ENCODE measurements around the gene RASGRP2.

The RASGRP2 gene

GRCh38 chr11:64723117-64723906, 20.6 kb downstream of the RASGRP2 start, which contains the start of gene NRXN2:
Gene NRXN2 (minus strand): TSS chr11:64723197. CDS start chr11:64713699, 9,498 bp downstream.
- H3K27ac ChIP-seq = peak within 1 kb of the TSS; percentile 23; the same call in 1 of the 2 replicates
- TF ChIP-seq CTCF (conservative IDR thresholded peaks at IDR 0.05) = peak; percentile 99
- no peak for TF ChIP-seq ZFX (IDR thresholded peaks at IDR 0.05)

- TF ChIP-seq CTCF (conservative IDR thresholded peaks at IDR 0.05) (no peak), ZFX (IDR thresholded peaks at IDR 0.05) (no peak)
Observed at GRCh38 chr11:64722141-64723065, 21.5 kb downstream of the RASGRP2 start.

GRCh38 chr11:64721359-64721699, 22.6 kb downstream of the RASGRP2 start:
- no peak overlapping the region for H3K27ac ChIP-seq
- no peak for TF ChIP-seq CTCF (conservative IDR thresholded peaks at IDR 0.05)
- TF ChIP-seq ZFX (IDR thresholded peaks at IDR 0.05) = no peak

More at GRCh38 chr11:64722141-64723065, 21.5 kb downstream of the RASGRP2 start:
- H3K27ac ChIP-seq = no peak overlapping the region

GRCh38 chr11:64720640-64721358, 23.1 kb downstream of the RASGRP2 start:
- TF ChIP-seq ZFX (IDR thresholded peaks at IDR 0.05) = no peak
- no peak for TF ChIP-seq CTCF (conservative IDR thresholded peaks at IDR 0.05)
- no peak overlapping the region for H3K27ac ChIP-seq

GRCh38 chr11:64720167-64720566, 23.8 kb downstream of the RASGRP2 start:
- no peak overlapping the region for H3K27ac ChIP-seq
- no peak for TF ChIP-seq CTCF (conservative IDR thresholded peaks at IDR 0.05)
- TF ChIP-seq ZFX (IDR thresholded peaks at IDR 0.05) = no peak

- TF ChIP-seq ZFX (IDR thresholded peaks at IDR 0.05) = no peak
- H3K27ac ChIP-seq = no peak overlapping the region
Observed at GRCh38 chr11:64719406-64719805, 24.5 kb downstream of the RASGRP2 start.

GRCh38 chr11:64718780-64719124, 25.2 kb downstream of the RASGRP2 start:
- H3K27ac ChIP-seq = no peak overlapping the region
- no peak for TF ChIP-seq CTCF (conservative IDR thresholded peaks at IDR 0.05)
- TF ChIP-seq ZFX (IDR thresholded peaks at IDR 0.05) = no peak

All from C4-2B (cell line).